Kidney epithelial cell (primary cell): ENCODE data around the gene SUOX. TPM values are rescaled to one million over a fixed set of nuclear protein-coding genes. Genes with fewer than 3 reads are reported as not detected.
"Not testable (repeated sequence)": the region's sequence is repeated elsewhere in the genome, so short reads cannot be mapped to it uniquely, and the experiment has no call there.

Experiments used
- DNase-seq: peaks from one replicate; pipeline ENCODE4 v3.0.0-alpha.2; 2010; ENCODE audit warnings: low read depth
- H3K27me3 ChIP-seq: 2 replicates; pipeline ENCODE4 v1.6.0; 2011; ENCODE audit warnings: low read length; ENCODE audit not compliant: control insufficient read depth, insufficient read depth
- H3K36me3 ChIP-seq: 2 replicates; pipeline ENCODE4 v1.5.1; 2011; ENCODE audit warnings: low read length; ENCODE audit not compliant: control insufficient read depth, insufficient read depth
- H3K4me3 ChIP-seq: 2 replicates; pipeline ENCODE4 v1.5.1; 2011; ENCODE audit warnings: low read depth, mild to moderate bottlenecking, control low read depth, low read length
- total RNA-seq: library from RNA; depleted of rRNA; stranded (reverse); fragments of >200 nt; gene quantifications from 2 replicates; pipeline ENCODE4 v1.2.3, GENCODE V29; 2015
- TF ChIP-seq, protein P1 (sequence below): IDR thresholded peaks from 2 replicates; pipeline ENCODE4 v1.5.1; 2011; ENCODE audit warnings: mild to moderate bottlenecking, moderate library complexity, low read length, control low read depth, inconsistent platforms; ENCODE audit not compliant: insufficient read depth, poor library complexity, severe bottlenecking

SUOX gene
- total RNA-seq, 1 donor from 2014 or later: 18.0 TPM

DNA sequence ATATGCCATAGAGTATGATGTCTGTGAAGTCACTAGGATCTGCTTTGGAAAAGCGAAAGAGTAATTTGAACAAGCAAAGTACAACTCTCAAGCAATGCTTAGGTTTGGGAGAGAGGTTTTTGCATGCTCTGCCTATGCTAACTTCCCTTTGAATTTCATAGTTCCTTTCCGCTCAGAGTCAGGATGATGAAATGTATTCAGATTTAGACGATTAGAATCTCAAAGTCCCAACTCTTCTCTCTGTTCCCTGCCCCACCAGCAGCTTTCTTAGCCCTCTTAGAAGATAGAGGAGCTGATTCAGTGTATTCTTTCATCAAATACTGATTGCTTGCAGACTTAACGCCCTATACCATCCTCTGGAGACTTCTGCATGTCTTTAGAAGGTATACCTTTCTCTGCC, 11.7 kb upstream of the SUOX start:
- no peaks in the 10 kb centered on the region for H3K27me3 ChIP-seq
- H3K36me3 ChIP-seq: peaks cover 5% of the 10 kb centered on the region
- no peak for DNase-seq
- no peak overlapping the region for H3K4me3 ChIP-seq
- TF ChIP-seq, protein P1, sequence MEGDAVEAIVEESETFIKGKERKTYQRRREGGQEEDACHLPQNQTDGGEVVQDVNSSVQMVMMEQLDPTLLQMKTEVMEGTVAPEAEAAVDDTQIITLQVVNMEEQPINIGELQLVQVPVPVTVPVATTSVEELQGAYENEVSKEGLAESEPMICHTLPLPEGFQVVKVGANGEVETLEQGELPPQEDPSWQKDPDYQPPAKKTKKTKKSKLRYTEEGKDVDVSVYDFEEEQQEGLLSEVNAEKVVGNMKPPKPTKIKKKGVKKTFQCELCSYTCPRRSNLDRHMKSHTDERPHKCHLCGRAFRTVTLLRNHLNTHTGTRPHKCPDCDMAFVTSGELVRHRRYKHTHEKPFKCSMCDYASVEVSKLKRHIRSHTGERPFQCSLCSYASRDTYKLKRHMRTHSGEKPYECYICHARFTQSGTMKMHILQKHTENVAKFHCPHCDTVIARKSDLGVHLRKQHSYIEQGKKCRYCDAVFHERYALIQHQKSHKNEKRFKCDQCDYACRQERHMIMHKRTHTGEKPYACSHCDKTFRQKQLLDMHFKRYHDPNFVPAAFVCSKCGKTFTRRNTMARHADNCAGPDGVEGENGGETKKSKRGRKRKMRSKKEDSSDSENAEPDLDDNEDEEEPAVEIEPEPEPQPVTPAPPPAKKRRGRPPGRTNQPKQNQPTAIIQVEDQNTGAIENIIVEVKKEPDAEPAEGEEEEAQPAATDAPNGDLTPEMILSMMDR: no peak

DNA sequence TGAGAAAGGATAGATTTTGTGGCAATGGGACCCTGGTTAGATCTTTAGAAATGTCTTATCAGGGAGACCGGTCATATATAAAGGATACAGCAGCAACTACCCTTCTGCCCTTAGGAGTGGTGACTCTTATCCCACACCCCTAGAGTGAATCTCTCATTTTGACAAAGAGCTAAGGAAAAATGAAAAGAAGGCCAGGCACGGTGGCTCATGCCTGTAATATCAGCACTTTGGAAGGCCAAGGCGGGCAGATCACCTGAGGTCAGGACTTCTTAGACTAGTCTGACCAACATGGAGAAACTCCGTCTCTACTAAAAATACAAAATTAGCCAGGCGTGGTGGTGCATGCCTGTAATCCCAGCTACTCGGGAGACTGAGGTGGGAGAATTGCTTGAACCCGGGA, 11.1 kb upstream of the SUOX start:
- H3K36me3 ChIP-seq, DNase-seq, H3K27me3 ChIP-seq, H3K4me3 ChIP-seq: not testable (repeated sequence)

DNA sequence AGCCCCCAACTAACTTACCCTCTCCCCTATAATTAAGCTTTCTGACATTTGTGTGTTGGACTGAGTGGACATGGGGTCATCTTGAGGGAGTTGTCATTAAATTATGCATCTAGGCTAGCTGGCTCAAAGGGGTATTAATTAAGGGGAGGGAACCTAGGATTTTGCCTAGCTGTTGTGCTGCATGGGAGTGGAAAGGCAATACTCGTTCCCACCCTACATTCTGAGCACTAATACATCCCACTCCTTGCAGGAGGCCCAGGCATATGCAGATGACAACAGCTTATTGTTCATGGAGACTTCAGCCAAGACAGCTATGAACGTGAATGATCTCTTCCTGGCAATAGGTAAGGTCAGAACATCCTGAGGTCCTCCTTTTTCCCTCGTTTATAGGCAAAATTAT, 6.0 kb upstream of the SUOX start:
- H3K36me3 ChIP-seq: peaks cover 4% of the 10 kb centered on the region
- no peak for DNase-seq

DNA sequence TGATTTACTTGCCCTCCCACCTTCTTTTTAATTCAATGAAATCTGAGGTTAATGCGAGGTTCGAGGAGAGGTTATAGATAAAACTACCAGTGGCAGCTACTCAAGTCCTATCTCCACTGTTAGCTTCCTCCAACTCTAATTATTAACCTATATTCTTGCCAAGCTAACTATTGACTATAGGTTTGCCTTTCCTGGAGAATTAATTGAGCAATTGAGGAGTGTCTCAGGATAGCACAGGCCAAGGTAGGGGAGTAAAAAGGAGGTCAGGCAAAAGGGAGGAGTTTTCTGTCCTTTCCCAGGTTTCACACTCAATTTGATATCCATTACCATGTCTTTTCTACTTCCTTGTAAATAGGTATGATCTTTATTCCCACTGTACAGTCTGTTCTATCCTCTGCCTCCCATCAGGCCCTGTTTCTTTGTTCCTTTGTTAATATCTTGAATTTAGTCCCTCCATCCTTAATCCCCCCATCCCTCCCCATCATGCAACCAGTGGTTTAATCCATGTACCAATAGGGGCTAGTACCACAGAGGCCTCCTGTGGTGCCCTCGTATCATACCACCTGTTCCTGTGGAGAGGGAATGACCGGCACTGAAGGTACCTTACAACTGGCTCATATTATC, 3.7 kb upstream of the SUOX start:
- Histone ChIP-seq H3K4me3 (no peak overlapping the region), H3K27me3 (no peaks in the 10 kb centered on the region), H3K36me3 (peaks cover 4% of the 10 kb centered on the region)
- TF ChIP-seq, protein P1: no peak
- no peak for DNase-seq

More for the DNA sequence above, 6.0 kb upstream of the SUOX start:
- no peaks in the 10 kb centered on the region for H3K27me3 ChIP-seq
- TF ChIP-seq, protein P1: no peak
- no peak overlapping the region for H3K4me3 ChIP-seq

GRCh38 chr12:55995366-55995765, 1.7 kb upstream of the SUOX start:
- H3K4me3 ChIP-seq: no peak overlapping the region
- H3K27me3 ChIP-seq: no peaks in the 10 kb centered on the region
- DNase-seq: no peak
- H3K36me3 ChIP-seq: peaks cover 2% of the 10 kb centered on the region
- TF ChIP-seq, protein P1: no peak

DNA sequence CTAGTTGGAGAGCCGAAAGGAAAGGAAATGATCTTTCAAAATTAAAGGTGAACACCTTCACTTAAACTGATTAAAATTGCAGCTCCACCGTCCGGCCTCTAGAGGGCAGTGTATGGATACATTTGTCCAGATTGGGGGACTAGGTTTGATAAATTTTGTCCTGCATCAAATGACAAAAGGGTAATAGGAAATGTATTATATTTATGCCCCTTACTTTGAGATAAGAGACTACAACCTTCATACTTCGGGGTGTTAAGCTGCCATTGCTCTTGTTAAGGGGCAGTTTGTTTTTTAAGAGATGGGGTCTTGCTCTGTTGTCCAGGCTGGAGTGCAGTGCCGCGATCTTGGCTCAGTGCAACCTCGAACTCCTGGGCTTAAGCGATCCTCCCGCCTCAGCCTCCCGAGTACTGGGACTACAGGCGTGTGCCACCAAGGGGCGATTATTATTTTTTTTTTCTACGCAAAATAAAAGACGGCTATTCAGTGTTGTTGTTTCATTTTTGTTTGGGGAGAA, 818 bp upstream of the SUOX start:
- DNase-seq: no peak

More for the DNA sequence above, 818 bp upstream of the SUOX start:
- Histone ChIP-seq H3K4me3 (no peak overlapping the region), H3K36me3 (no peaks in the 10 kb centered on the region), H3K27me3 (no peaks in the 10 kb centered on the region)
- TF ChIP-seq, protein P1: peak; percentile 81
